Measurements from ENCODE around the gene RANBP3. TPM values are rescaled to one million over a fixed set of nuclear protein-coding genes. Genes with fewer than 3 reads are reported as not detected.
A peak's percentile ranks its signal among the peaks of the same experiment; 100 is the strongest.

The RANBP3 gene
- total RNA-seq, 2 experiments from 2014 or later, result 82.2 to 93.6 TPM

DNA sequence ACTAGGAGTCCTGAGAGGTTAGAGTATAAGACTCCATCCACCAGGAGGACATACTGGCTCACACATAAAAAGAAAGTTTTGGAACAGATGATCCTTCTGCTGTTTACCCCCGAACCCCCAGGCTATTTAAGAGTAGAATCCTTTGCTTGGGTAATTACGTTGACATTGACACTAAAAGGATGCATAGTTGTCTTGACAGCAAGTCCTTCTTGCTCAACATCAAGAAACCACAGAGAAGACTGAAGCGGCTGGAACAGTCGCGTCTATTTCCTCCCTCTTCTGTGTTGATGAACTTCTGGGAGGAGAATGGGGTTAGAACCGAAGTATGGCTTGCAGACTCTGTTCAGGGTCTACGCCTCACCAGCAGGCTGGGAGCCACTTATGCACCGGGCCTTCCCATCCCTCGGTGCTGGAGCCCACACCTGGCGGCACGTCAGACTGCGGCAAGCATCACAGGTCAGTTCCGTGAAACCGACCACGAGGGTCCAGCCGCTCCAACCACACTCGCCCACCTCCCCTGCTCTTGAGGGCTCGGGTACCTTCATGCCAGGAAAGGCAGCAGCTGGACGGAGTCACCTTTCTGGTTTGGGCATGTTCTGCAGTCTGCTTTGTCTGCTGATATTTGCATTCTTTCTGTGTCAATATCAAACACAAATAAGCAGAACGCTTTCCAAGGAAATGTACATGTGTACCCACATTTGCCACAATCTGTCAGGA lies 42.4 kb upstream of the RANBP3 start:
- DNase-seq (no peak), ATAC-seq (no peak)
- ChIA-PET CTCF (interaction anchor here (3.4 to 4.0 kb wide), 2 partner anchors 52 to 217 kb away, joined by 38 to 47 read pairs; partner anchors contain the start of gene NRTN), POLR2A (no interaction called here)
- Mint-ChIP-seq H3K36me3 (ENCODE audit: low read depth) (no peaks in the 10 kb centered on the region), H3K9me3 (ENCODE audit: insufficient read depth) (no peaks in the 10 kb centered on the region), H3K4me1 (ENCODE audit: low read depth) (peaks cover 14% of the 10 kb centered on the region), H3K27me3 (ENCODE audit: low read depth) (no peaks in the 10 kb centered on the region), H3K27ac (no peak overlapping the region), H3K4me3 (no peak overlapping the region)

DNA sequence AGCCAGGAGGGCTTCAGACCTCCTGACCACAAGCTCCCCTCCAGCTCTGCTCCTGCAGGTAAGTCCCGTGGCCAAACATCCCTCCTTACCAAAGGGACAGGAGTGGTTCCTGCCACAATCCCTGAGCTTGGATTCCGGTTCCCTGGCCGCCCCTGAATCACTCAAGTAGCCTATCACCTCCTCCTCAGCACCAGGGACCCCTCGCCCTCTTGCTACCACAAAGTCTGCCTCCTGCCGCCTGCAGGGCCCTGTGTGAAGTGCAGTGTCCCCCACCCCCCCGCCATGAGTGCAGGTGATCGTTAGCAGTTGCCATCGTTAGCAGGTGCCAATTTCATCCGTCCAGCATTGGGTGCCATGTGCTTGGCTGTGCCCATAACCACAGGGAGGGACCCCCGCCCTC lies 40.8 kb upstream of the RANBP3 start:
- Mint-ChIP-seq H3K36me3 (ENCODE audit: low read depth) (no peaks in the 10 kb centered on the region), H3K4me1 (ENCODE audit: low read depth) (peaks cover 14% of the 10 kb centered on the region), H3K9me3 (ENCODE audit: insufficient read depth) (no peaks in the 10 kb centered on the region), H3K27me3 (ENCODE audit: low read depth) (no peaks in the 10 kb centered on the region), H3K4me3 (no peak overlapping the region), H3K27ac (no peak overlapping the region)
- ATAC-seq (peak; percentile 25), DNase-seq (peak; percentile 29)
- ChIA-PET POLR2A (interaction anchor here (0.9 kb wide), 1 partner anchor 215 kb away, joined by 3 read pairs; no protein-coding TSS in a partner anchor), CTCF (interaction anchor here (0.6 to 1.4 kb wide), 6 partner anchors 9 to 924 kb away, joined by 3 to 6 read pairs (median 4); no protein-coding TSS in a partner anchor)

DNA sequence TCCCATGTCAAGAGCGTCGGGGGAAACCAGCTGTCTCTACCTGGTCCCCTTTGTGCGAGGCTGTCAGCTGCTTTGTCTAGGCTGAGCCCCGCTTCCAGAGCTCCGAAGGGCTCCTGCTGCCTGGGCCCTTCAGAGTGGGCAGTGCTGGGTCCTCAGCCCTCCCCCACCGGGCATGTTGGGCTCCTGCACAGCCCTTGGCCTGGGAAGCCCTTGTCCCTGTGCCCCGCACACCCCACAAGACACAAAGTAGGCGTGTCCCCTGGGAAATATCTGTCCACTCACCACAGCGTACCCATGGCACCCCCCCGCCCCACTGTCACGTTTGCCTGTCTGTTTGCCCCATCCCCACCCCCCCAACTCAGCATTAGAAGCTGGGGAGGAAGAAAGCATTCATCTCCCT lies 39.6 kb upstream of the RANBP3 start:
- Mint-ChIP-seq H3K27me3 (ENCODE audit: low read depth) (no peaks in the 10 kb centered on the region), H3K36me3 (ENCODE audit: low read depth) (no peaks in the 10 kb centered on the region), H3K4me1 (ENCODE audit: low read depth) (peaks cover 14% of the 10 kb centered on the region), H3K27ac (no peak overlapping the region), H3K9me3 (ENCODE audit: insufficient read depth) (no peaks in the 10 kb centered on the region), H3K4me3 (no peak overlapping the region)
- DNase-seq (no peak), ATAC-seq (no peak)
- ChIA-PET POLR2A (no interaction called here), CTCF (interaction anchor here (1.1 to 1.6 kb wide), 2 partner anchors 30 to 50 kb away, joined by 3 to 6 read pairs; no protein-coding TSS in a partner anchor)

- DNase-seq, result no peak
- Mint-ChIP-seq H3K4me1 (ENCODE audit: low read depth) (peaks cover 11% of the 10 kb centered on the region), H3K36me3 (ENCODE audit: low read depth) (no peaks in the 10 kb centered on the region), H3K27me3 (ENCODE audit: low read depth) (no peaks in the 10 kb centered on the region), H3K9me3 (ENCODE audit: insufficient read depth) (no peaks in the 10 kb centered on the region), H3K4me3 (no peak overlapping the region), H3K27ac (no peak overlapping the region)
- POLR2A ChIA-PET, result no interaction called here
- CTCF ChIA-PET, result interaction anchor here (1.6 kb wide), 1 partner anchor 48 kb away, joined by 6 read pairs; no protein-coding TSS in a partner anchor
- no peak for ATAC-seq
Observed at GRCh38 chr19:6015841-6016545, 38.1 kb upstream of the RANBP3 start.

DNA sequence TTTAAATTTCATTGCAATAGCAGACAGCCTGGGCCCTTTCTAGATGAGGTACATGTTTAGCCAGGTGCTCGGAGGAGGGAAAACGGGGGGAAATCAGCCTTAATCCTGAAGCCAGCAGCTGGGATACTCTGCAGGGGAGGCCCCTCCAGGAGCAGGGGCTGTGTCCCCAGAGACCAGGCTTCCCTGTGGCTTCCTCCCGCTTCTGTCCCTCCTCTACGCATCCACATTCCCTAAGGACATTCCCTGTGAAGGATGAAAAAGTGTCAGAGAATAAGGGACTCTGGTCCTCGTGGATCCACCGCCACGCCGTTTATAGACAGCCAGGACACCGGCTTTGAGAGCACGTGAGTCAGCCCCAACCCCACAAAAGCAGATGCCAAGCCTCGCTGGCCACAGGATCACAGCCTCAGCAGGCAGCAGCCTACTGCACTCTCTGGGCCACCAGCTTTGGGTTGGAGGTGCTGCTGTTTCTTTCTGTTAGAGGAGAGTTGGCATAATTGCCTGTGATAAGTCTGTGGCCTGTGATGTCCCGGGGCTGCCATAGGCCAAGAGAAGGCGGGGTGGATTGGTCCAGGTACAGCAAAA lies 36.7 kb upstream of the RANBP3 start:
- peaks cover 1% of the 10 kb centered on the region for H3K4me1 Mint-ChIP-seq (ENCODE audit: low read depth)
- H3K36me3 Mint-ChIP-seq (ENCODE audit: low read depth), result no peaks in the 10 kb centered on the region

GRCh38 chr19:6012426-6013170 lies 34.7 kb upstream of the RANBP3 start:
- no peak for DNase-seq
- H3K9me3 Mint-ChIP-seq (ENCODE audit: insufficient read depth), result no peaks in the 10 kb centered on the region

More for the DNA sequence above, 36.7 kb upstream of the RANBP3 start:
- H3K27me3 Mint-ChIP-seq (ENCODE audit: low read depth), result no peaks in the 10 kb centered on the region
- H3K4me3 Mint-ChIP-seq, result no peak overlapping the region
- ChIA-PET POLR2A (no interaction called here), CTCF (interaction anchor here (1.0 to 2.4 kb wide), 2 partner anchors 8 to 210 kb away, joined by 3 to 15 read pairs; no protein-coding TSS in a partner anchor)
- DNase-seq (no peak), ATAC-seq (no peak)
- no peaks in the 10 kb centered on the region for H3K9me3 Mint-ChIP-seq (ENCODE audit: insufficient read depth)
- H3K27ac Mint-ChIP-seq, result no peak overlapping the region

GRCh38 chr19:6011794-6012193 lies 33.9 kb upstream of the RANBP3 start:
- no peak for ATAC-seq
- no peak for DNase-seq
- Mint-ChIP-seq H3K9me3 (ENCODE audit: insufficient read depth) (no peaks in the 10 kb centered on the region), H3K27me3 (ENCODE audit: low read depth) (no peaks in the 10 kb centered on the region), H3K4me1 (ENCODE audit: low read depth) (no peaks in the 10 kb centered on the region), H3K27ac (no peak overlapping the region), H3K36me3 (ENCODE audit: low read depth) (no peaks in the 10 kb centered on the region), H3K4me3 (no peak overlapping the region)
- ChIA-PET POLR2A (no interaction called here), CTCF (no interaction called here)

More at GRCh38 chr19:6012426-6013170, 34.7 kb upstream of the RANBP3 start:
- Mint-ChIP-seq H3K27me3 (ENCODE audit: low read depth) (no peaks in the 10 kb centered on the region), H3K27ac (no peak overlapping the region), H3K4me3 (no peak overlapping the region), H3K36me3 (ENCODE audit: low read depth) (no peaks in the 10 kb centered on the region), H3K4me1 (ENCODE audit: low read depth) (no peaks in the 10 kb centered on the region)
- no peak for ATAC-seq
- ChIA-PET CTCF (interaction anchor here (1.5 to 2.4 kb wide), 2 partner anchors 10 to 208 kb away, joined by 3 to 15 read pairs; no protein-coding TSS in a partner anchor), POLR2A (no interaction called here)

DNA sequence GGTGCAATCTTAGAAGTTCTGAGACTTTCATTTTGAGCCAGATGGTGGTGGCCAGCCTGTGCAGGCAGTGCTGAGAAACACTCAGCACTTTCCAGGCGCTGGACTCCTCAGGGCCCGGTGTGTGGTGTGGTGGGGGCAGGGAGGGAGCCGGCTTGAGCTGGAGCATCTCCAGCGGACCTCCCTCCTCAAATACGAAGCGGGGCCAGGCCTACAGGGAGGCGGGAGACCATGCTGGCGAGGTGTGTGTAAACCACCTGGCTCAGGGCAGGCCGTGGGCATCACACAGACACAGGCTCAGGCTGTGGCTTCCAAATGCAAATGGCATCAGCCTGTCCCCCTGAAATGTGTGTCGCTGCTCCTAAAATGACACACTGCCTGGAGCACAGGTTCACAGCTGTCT lies 33.3 kb upstream of the RANBP3 start:
- Mint-ChIP-seq H3K36me3 (ENCODE audit: low read depth) (no peaks in the 10 kb centered on the region), H3K9me3 (ENCODE audit: insufficient read depth) (no peaks in the 10 kb centered on the region), H3K27ac (no peak overlapping the region), H3K4me1 (ENCODE audit: low read depth) (no peaks in the 10 kb centered on the region), H3K27me3 (ENCODE audit: low read depth) (no peaks in the 10 kb centered on the region), H3K4me3 (no peak overlapping the region)
- ChIA-PET CTCF (no interaction called here), POLR2A (no interaction called here)
- no peak for ATAC-seq
- DNase-seq, result no peak

- H3K9me3 Mint-ChIP-seq (ENCODE audit: insufficient read depth), result no peaks in the 10 kb centered on the region
- ChIA-PET CTCF (interaction anchor here (1.5 kb wide), 1 partner anchor 12 kb away, joined by 4 read pairs; no protein-coding TSS in a partner anchor), POLR2A (no interaction called here)
- no peak for ATAC-seq
- no peaks in the 10 kb centered on the region for H3K4me1 Mint-ChIP-seq (ENCODE audit: low read depth)
- H3K27ac Mint-ChIP-seq, result no peak overlapping the region
- DNase-seq, result no peak
- H3K27me3 Mint-ChIP-seq (ENCODE audit: low read depth), result no peaks in the 10 kb centered on the region
- no peaks in the 10 kb centered on the region for H3K36me3 Mint-ChIP-seq (ENCODE audit: low read depth)
- H3K4me3 Mint-ChIP-seq, result no peak overlapping the region
Observed at GRCh38 chr19:6010107-6010506, 32.2 kb upstream of the RANBP3 start.

- DNase-seq, result no peak
- H3K4me3 Mint-ChIP-seq, result no peak overlapping the region
- ATAC-seq, result no peak
- no peaks in the 10 kb centered on the region for H3K36me3 Mint-ChIP-seq (ENCODE audit: low read depth)
- H3K27me3 Mint-ChIP-seq (ENCODE audit: low read depth), result no peaks in the 10 kb centered on the region
- H3K4me1 Mint-ChIP-seq (ENCODE audit: low read depth), result no peaks in the 10 kb centered on the region
- H3K9me3 Mint-ChIP-seq (ENCODE audit: insufficient read depth), result no peaks in the 10 kb centered on the region
- no peak overlapping the region for H3K27ac Mint-ChIP-seq
- POLR2A ChIA-PET, result no interaction called here
- CTCF ChIA-PET, result interaction anchor here (1.0 kb wide), 1 partner anchor 21 kb away, joined by 5 read pairs; no protein-coding TSS in a partner anchor
Observed at GRCh38 chr19:6007866-6008265, 29.9 kb upstream of the RANBP3 start.

DNA sequence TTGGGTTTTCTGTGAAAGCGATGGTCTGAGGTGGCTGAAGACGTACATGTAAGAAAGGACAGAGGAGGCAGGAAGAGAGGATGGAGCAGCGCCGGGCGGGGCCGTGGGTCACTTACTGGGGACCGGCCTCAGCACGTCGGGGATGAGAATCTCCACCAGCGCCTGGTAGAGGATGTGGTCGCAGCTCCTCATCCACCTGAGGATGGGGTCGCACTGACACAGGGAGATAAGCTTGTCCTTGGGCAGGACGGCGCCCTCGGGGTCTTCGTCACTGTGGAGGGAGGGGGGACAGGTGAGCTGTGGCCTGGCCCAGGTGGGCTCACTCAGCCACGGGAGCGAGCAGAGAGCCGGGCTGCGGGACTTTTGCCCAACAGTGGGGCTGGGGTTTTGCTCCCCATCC lies 29.0 kb upstream of the RANBP3 start:
- CTCF ChIA-PET, result interaction anchor here (0.7 to 1.0 kb wide), 2 partner anchors 20 to 39 kb away, joined by 3 to 5 read pairs; no protein-coding TSS in a partner anchor
- H3K27ac Mint-ChIP-seq, result no peak overlapping the region

More for the DNA sequence above, 29.0 kb upstream of the RANBP3 start:
- DNase-seq (no peak), ATAC-seq (no peak)
- H3K27me3 Mint-ChIP-seq (ENCODE audit: low read depth), result no peaks in the 10 kb centered on the region
- H3K36me3 Mint-ChIP-seq (ENCODE audit: low read depth), result no peaks in the 10 kb centered on the region
- POLR2A ChIA-PET, result no interaction called here
- no peaks in the 10 kb centered on the region for H3K4me1 Mint-ChIP-seq (ENCODE audit: low read depth)
- no peaks in the 10 kb centered on the region for H3K9me3 Mint-ChIP-seq (ENCODE audit: insufficient read depth)
- no peak overlapping the region for H3K4me3 Mint-ChIP-seq
